ENCODE results near the gene TMEM101. TPM values are rescaled to one million over a fixed set of nuclear protein-coding genes. Genes with fewer than 3 reads are reported as not detected.

TMEM101 gene
- total and polyA plus RNA-seq, 2 donors (not counting 3 experiments of a cell fraction or from before 2014, with no cell fraction given): 30.4 to 60.2 TPM

DNA sequence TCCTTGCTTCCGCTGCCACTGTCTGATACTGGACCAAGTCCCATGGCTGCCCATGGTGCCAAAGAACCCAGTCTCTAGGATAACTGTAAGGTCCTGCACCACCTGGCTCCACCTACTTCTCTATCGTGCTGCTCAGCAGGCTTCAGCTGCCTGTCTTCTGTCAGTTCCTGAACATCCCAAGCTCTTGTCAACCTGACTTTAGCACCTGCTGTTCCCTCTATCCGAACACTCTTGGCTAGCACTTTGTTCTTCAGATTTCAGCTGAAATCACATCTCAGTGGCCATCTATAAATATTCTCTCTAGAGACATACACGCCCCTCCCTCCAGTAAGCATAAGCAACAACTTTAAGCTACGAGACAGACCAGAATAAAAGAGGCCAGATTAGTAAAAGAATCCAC, 15.0 kb upstream of the TMEM101 start:
- ChIA-PET POLR2A (no interaction called here), CTCF (interaction anchor here (1.0 to 7.6 kb wide), 3 partner anchors 13 to 86 kb away, joined by 3 to 38 read pairs (median 6); no protein-coding TSS in a partner anchor)
- Histone ChIP-seq H3K27ac (ENCODE audit: insufficient read depth, low read depth, low read length) (no peak overlapping the region), H3K4me3 (replicated peaks in 1 of 3; ENCODE audit: insufficient read depth in 1 of 3, low read depth in 1 of 3, low read length in 3 of 3) (no peak overlapping the region), H3K4me2 (ENCODE audit: insufficient read depth, low read length) (no peak overlapping the region), H3K9me1 (replicated peaks; ENCODE audit: control insufficient read depth, extremely low read depth, insufficient read depth, low read length) (no peaks in the 10 kb centered on the region), H3K27me3 (ENCODE audit: control insufficient read depth in 2 of 2, insufficient read depth in 2 of 2, low read length in 2 of 2) (no peaks in the 10 kb centered on the region), H3K9ac (replicated peaks; ENCODE audit: extremely low read depth, insufficient read depth, low read length) (no peak overlapping the region), H3K79me2 (ENCODE audit: control insufficient read depth, insufficient read depth, low read length) (no peaks in the 10 kb centered on the region), H4K20me1 (replicated peaks; ENCODE audit: control insufficient read depth, extremely low read depth, insufficient read depth, low read length) (no peaks in the 10 kb centered on the region), H3K36me3 (ENCODE audit: control insufficient read depth in 2 of 2, extremely low read depth in 1 of 2, insufficient read depth in 2 of 2, low read length in 2 of 2) (peaks cover 7 to 13% of the 10 kb centered on the region in 2 experiments), H2AFZ (ENCODE audit: low read depth, low read length) (no peak overlapping the region), H3K9me3 (replicated peaks; ENCODE audit: control insufficient read depth, insufficient read depth, low read length) (no peaks in the 10 kb centered on the region), H3K4me1 (ENCODE audit: control insufficient read depth, extremely low read depth, insufficient read depth, low read length) (peaks cover 9% of the 10 kb centered on the region)
- FAIRE-seq (no peak), DNase-seq (ENCODE audit: low read depth, low spot score) (no peak)
- TF ChIP-seq FOS (IDR thresholded peaks at IDR 0.05; ENCODE audit: borderline replicate concordance, insufficient read depth, low read length) (no peak), POLR2AphosphoS5 (IDR thresholded peaks at IDR 0.05; ENCODE audit: insufficient read depth, low read depth, low read length) (no peak), GATA2 (IDR thresholded peaks at IDR 0.05; ENCODE audit: insufficient read depth, insufficient read length, low read depth, low read length) (no peak), JUN (IDR thresholded peaks at IDR 0.05; ENCODE audit: borderline replicate concordance, insufficient read depth, insufficient read length, low read depth) (no peak), EZH2 (IDR thresholded peaks at IDR 0.05; ENCODE audit: borderline replicate concordance, low read depth, low read length, severe bottlenecking) (no peak), POLR2A (IDR thresholded peaks at IDR 0.05; ENCODE audit: low read depth, low read length) (no peak), MYC (IDR thresholded peaks at IDR 0.05; ENCODE audit: low read depth, low read length) (no peak)
- TF ChIP-seq, protein P1, sequence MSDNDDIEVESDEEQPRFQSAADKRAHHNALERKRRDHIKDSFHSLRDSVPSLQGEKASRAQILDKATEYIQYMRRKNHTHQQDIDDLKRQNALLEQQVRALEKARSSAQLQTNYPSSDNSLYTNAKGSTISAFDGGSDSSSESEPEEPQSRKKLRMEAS (IDR thresholded peaks at IDR 0.05; ENCODE audit: insufficient read depth, insufficient read length): no peak
- TF ChIP-seq, protein P2, sequence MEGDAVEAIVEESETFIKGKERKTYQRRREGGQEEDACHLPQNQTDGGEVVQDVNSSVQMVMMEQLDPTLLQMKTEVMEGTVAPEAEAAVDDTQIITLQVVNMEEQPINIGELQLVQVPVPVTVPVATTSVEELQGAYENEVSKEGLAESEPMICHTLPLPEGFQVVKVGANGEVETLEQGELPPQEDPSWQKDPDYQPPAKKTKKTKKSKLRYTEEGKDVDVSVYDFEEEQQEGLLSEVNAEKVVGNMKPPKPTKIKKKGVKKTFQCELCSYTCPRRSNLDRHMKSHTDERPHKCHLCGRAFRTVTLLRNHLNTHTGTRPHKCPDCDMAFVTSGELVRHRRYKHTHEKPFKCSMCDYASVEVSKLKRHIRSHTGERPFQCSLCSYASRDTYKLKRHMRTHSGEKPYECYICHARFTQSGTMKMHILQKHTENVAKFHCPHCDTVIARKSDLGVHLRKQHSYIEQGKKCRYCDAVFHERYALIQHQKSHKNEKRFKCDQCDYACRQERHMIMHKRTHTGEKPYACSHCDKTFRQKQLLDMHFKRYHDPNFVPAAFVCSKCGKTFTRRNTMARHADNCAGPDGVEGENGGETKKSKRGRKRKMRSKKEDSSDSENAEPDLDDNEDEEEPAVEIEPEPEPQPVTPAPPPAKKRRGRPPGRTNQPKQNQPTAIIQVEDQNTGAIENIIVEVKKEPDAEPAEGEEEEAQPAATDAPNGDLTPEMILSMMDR (IDR thresholded peaks at IDR 0.05; ENCODE audit: extremely low read depth in 1 of 2, insufficient read depth in 1 of 2, low read depth in 1 of 2, low read length in 2 of 2): no peak
- intact Hi-C loops (cut with micrococcal nuclease): no loop called here
- dilution Hi-C loops (cut with MboI; ENCODE audit: extremely low pct_ligation_motif_present, low sequenced_read_pairs): no loop called here
- BruUV-seq (replicated peaks): no TSS peak

All from endothelial cell of umbilical vein (primary cell).